GM18526 (cell line): ENCODE results near the gene SAFB2.

Experiments
- POLR2A ChIP-seq: IDR thresholded peaks from 3 replicates; pipeline ENCODE4 v1.6.1; 2011; ENCODE audit not compliant: insufficient read length; ENCODE audit errors: extremely low read depth

SAFB2 gene

DNA sequence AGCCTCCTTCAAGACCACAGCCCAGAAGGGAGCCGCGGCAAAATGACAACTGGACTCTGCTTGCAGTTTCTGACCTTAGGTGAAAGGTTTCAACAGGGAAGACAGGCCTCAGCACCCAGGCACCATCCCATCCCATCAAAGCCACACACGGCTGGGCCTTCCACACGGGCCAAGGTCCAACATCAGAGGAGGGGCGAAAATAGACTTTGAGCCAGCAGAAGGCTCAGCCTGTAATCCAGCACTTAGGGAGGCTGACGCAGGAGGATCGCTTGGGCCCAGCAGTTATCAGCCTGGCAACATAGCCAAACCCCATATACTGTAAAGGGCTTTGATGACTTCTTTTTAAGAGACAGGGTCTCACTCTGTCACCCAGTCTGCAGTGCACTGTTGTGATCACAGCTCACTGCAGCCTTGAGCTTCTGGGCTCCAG, 28.0 kb downstream of the SAFB2 start:
- no peak for TF ChIP-seq POLR2A

DNA sequence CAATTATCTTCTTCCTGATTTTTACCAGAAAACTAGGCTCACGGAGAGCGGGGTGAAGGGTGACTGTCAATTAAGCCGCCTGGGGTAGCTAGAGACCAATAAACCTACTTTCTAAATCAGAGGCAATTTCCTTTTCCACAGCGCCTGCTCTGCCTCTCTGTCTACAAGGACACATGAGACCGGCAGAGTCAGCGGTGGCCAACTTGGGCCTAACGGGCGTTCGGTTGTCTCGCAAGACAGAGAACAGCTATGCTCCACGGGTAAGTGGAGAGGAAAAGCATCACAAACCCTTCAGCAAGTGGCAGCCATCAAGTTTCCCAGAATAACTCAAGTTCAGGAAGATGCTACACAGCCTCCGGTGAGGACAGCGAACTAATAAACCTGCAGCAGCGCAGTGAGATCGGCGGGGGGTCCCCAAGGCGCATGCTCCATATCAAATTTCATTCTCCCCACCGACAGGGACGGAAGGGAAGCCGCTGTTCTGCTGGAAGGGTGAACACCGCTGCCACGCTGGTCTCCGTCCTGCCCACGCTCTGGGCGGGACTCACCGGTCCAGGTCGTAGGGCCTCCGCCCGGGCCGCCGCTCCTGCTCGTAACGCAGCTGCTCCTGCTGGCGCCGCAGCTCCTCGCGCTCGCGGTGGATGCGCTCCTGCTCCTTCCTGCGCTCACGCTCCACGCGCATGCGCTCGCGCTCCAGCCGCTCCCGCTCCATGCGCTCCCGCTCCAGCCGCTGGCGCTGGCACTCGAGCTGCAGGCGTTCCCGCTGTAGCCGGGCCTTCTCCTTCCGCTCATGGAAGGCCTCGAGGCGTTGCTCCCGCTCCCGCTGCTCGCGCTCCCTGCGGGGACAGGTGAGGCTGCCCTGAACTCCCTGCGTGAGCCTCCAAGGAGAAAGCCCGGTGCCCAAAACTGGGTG, 29.0 kb downstream of the SAFB2 start:
- TF ChIP-seq POLR2A, result no peak

DNA sequence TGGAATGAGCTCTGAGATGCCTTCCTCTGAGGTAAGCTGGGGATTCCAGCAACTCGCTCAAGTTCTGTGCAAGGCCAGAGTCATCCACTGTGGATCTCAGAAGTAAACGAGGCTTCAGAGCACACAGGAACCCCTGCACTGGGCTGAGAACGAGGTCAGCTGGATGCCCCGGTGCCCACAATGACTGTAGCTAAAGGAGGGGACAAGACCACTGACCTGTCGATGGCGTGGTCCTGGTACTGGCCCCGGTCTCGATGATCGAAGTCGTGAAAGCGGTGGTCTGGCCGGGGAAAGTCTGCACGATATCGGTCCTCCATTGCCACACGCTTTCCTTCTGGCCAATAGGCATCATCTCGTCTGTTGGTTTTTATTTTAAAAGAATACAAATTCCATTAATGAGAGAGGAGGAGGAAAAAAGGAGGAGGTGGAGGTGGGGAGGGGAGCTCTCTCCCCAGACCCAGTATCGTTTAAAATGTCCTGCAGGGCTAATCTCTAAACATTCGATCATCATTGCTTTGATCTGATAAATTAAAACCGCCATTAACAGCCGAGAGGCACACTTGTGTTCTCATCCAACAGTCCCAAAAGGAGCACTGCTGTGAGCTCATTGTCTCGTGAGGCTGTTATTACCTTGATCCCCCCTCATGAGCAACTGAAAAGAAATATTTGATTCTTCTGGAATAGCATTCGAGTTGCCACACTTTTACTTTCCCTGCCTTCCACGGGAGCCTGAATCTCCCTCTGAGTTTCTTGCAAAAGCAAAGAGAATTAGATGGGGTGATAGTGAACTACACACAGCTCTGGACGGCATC, 29.8 kb downstream of the SAFB2 start:
- TF ChIP-seq POLR2A, result no peak

DNA sequence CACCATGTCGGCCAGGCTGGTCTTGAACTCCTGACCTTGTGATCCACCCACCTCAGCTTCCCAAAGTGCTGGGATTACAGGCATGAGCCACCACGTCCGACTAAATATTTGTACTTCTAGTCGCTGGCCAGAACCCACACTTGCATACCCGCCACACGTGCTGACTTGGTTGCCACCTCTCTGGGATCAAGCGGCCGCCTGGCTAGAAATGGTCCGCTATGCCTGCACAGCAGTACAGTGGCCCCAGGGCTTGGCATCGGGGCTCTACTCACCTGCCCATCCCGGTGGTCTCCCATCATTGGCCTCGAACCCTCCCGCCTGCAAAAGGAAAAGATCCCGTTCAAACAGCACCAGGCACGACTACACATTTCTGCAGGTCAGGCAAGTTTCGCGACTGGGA, 31.1 kb downstream of the SAFB2 start:
- TF ChIP-seq POLR2A, result no peak

DNA sequence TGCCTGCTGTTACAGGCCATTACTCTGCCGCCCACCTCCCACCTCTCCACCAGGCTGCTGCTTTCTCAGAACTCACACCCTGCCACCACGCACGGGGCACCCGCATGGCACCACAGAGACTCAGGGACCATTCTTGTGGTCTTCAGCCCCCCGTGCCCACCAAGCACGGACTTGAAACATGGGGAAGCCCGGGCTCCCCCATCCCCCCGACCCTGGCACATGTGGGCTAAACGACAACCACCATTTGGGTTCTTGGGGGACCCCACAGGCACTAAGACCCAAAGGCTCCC, 31.8 kb downstream of the SAFB2 start:
- TF ChIP-seq POLR2A, result no peak

DNA sequence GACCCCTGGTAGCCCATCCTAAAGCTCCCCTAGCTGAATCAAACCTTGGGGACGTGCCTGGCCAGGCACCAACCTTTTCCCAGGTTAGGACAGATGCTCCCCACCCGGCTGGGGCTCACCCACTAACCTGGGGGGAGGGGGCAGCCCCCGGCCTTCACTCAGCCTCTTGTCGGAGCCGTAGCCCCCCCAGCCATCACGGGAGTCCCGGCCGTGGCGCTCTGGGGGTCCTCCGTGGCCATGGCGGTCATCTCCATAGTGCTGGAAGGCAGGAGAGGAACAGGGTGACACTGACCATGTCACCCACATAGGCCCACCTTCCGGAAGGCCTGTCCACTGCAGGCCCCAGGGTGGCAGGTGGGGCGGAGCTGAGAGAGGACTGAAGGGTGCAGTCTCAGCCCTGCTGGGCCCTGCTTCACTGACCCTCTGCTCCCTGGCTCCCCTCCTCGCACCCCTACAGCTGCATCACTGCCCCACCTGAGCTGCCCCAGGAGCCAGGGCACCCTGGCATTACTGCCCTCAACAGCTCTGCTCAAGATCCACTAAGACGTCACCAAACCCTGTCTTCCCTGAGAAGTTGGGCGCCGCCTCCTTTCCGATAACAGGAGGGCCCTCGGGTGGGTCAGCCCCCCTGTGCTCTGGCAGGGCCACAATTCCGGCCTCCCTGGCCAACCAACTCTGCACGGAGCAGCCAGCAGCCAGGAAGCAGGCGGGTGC, 32.3 kb downstream of the SAFB2 start:
- no peak for TF ChIP-seq POLR2A

DNA sequence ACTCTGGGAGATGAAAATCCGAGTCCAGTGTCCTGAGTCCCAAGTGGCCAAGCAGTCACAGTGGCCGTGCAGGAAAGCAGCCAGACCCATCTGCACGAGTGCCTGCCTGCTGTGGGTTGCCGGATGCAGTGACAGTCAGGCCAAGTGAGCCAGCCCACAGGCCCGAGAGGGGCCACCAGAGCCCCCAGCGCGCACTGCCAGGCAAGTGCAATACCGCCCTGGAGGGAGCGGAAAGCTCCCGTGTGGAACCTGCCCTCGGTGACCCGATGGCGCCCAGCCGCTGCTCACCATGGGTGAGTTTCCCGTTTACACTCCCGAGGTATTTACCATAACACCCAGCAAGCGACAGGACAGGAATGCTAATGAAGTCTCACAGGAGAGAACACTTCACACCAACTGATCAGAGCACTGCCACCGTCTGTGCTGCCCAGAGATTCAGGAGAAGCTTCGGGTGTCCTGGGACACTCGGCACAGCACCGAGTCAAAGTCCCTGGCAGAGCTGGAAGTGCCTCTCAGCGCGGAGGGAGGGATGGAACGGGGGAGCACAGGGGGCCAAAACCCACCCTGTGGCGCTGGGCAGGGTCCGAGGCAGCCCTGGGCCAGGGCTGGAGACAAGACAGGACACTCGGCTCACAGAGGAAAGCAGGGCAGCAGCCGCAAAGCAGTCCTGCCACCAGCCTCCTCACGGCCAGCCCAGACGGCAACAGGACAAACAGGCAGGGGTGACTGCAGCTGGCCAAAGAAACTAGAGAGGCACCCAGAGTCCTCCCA, 33.5 kb downstream of the SAFB2 start:
- TF ChIP-seq POLR2A, result no peak

DNA sequence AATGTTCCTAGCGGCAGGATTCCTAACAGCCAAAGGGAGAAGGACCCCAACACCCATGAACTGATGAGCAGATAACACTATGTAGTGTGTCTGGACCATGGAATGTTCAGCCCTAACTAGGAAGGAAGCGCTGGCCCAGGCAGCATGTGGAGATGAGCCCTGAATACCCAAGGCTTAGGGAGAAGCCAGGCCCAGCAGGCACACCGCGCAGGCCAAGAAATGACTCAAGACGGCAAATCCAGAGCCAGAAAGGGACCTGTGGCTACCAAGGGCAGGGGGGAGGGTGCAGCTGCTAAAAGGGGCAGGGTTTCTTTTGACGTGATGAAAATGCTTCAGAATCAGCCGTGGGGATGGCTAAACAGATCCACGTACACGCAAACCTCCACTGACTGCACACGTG, 34.1 kb downstream of the SAFB2 start:
- no peak for TF ChIP-seq POLR2A

DNA sequence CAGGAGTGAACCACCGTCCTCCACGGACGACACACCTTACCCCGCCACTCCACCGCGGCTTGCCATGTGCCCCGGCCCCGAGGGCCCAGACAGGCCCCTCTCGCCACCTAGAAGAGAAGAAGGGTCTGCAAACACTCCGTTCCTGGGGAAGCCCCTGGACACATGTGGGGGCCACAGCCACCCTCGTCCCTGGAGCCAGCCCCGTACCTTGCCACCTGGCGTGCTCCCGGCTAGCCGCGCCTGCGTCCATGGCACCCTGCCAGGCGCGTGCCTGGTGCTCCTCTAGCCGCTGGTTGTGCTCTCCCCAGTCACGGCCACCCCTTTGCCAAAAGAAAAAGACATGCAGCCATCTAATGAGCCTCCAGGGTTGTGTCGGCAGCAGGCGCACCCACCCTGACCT, 34.9 kb downstream of the SAFB2 start:
- no peak for TF ChIP-seq POLR2A

DNA sequence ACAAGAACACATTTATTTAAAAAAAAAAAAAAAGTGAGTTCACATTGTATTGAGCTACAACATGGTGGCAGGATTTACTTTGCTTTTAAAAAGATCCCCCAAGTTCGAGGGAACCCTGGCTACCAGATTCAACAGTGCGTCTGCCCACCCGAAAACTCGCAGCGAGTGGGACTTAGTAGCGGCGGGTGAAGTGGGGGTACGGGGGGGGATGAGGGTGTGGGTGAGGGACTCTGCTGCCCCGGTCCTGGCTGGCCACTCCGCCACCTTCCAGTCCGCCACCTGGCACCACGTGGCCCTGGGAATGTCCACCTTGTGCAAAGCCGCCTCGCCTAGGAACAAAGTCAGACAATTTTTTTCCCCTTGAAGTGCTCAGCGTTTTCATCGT, 35.5 kb downstream of the SAFB2 start:
- TF ChIP-seq POLR2A, result no peak

DNA sequence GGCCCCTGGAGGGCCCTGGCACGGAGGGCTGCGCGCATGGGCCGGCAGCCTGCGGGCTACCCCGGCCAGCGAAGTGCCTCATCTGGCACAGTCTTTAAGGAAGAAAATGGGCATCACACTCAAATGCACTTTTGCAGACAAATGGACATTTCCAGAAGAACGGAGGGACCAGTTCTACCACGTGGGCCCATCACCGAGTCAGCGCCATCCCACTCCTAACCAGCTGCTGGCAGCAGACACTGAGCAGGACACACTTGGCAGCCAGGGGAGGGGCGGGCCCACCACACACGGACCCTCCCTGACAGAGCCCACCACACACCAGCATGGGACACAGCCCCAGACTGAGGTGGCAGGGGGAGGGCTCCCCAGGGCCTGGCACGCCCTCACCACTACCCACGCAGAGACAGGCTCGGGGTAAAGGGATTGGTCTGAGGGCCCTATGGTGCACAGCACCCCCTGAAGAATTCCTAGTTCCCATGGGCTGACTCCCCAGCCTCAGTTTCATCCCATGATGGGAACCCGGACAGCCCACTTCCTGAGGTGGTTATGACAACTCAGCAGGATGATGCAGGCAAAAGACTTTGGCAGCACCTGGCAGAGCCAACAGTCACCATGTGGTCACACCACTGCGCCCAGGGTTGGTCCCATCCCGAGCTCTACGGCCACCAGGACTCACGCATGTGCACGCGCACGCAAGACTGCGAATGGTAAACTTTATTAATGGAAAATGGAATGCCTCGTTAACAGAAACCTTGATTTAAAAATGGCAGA, 36.1 kb downstream of the SAFB2 start:
- no peak for TF ChIP-seq POLR2A

DNA sequence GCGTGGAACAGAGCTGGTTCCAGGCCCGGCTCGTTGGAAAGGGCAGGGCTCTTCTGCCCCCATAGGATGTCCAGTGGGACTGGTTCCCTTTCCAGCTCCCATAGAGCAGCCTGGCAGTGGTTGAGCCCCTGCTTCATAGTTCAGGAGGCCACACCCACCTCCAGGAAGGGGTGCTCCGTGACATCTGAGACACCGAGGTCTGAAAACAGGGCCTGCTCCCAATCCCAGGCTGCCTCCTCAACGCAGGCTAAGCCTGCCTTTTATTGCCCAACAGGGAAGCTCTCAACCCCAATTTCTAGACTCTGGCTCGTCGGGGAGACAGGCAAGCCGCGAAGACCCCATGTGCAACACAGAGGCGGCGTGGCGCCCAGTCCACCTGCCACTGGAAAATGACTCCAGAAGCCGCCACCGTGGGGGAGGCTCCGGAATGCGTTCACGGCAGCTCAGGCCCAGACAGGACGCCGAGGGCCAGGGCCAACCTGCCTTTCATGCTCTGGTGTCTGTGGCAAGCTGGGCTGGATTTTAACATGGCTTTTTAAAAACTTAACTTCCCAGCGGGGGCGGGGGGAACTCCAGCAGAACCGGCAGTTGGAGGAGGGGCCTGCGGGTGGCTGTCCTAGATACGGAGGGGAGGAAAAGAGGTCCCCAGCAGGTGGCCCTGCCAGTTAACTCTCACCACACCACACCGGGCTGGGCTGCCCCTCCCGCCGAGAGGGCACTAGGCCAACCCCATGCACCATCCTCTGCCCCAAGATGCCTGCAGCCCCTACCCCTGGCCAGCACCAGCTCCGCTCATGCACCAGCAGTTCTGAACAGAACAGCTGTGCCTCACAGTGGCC, 36.9 kb downstream of the SAFB2 start:
- TF ChIP-seq POLR2A, result no peak

DNA sequence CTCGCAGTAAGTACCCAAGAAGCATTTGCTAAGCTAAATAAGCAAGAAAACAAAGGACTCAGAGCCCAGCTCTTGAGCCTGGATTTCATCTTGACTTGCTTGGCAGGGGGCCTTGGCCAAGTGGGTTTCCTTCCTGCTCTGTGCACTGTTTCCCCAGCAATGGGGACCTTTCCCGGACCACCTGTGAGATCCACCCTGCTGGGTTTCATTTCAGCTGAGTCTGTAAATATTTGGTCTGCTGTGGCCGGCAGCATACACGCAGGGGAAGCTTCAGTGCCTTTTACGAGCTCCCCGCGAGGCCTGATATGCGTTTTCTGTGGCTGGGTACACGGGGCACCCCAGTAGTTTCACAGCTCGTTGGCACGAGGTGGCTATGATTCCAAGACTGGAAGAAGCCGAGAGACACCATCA, 42.4 kb downstream of the SAFB2 start:
- no peak for TF ChIP-seq POLR2A
